Liver (tissue), 9 donors: ENCODE measurements around the gene PLSCR3. TPM values are rescaled to one million over a fixed set of nuclear protein-coding genes. Genes with fewer than 3 reads are reported as not detected.

Experiments
- DNase-seq: peaks from one replicate; pipeline ENCODE4 v3.0.0-alpha.2; 2017; ENCODE audit warnings: low spot score
- H3K27ac ChIP-seq, 2 donors: one replicate each; pipeline ENCODE4 v1.7.0; 2013; ENCODE audit warnings: inconsistent platforms in 2 of 2, low read length in 2 of 2, control low read depth in 1 of 2, low read depth in 1 of 2, mild to moderate bottlenecking in 1 of 2
- H3K27me3 ChIP-seq, 4 donors: one replicate each; pipeline versions ENCODE4 v1.6.1 to v1.7.0; 2013; ENCODE audit warnings: low read length in 3 of 4, inconsistent platforms in 1 of 4, mild to moderate bottlenecking in 1 of 4, moderate library complexity in 1 of 4; ENCODE audit not compliant: control insufficient read depth in 4 of 4, insufficient read depth in 4 of 4
- H3K36me3 ChIP-seq, 4 donors: one replicate each; pipeline versions ENCODE4 v1.6.1 to v1.7.0; 2013; ENCODE audit warnings: low read length in 3 of 4, mild to moderate bottlenecking in 3 of 4, low read depth in 1 of 4, moderate library complexity in 1 of 4; ENCODE audit not compliant: control insufficient read depth in 4 of 4, insufficient read depth in 3 of 4
- H3K4me1 ChIP-seq, 4 donors: one replicate each; pipeline versions ENCODE4 v1.6.1 to v1.7.0; 2013; ENCODE audit warnings: low read length in 3 of 4, mild to moderate bottlenecking in 3 of 4, moderate library complexity in 1 of 4; ENCODE audit not compliant: control insufficient read depth in 4 of 4, insufficient read depth in 4 of 4
- H3K4me3 ChIP-seq, 3 donors: one replicate each; pipeline versions ENCODE4 v1.6.1 to v1.7.0; 2013; ENCODE audit warnings: low read length in 3 of 3, control low read depth in 1 of 3, low read depth in 1 of 3, mild to moderate bottlenecking in 1 of 3
- H3K9ac ChIP-seq, 2 donors: one replicate each; pipeline ENCODE4 v1.7.0; 2013; ENCODE audit warnings: low read length in 2 of 2, mild to moderate bottlenecking in 2 of 2, moderate library complexity in 2 of 2, control low read depth in 1 of 2, low read depth in 1 of 2
- H3K9me3 ChIP-seq, 4 donors: one replicate each; pipeline versions ENCODE4 v1.6.1 to v1.7.0; 2013; ENCODE audit warnings: low read length in 3 of 4; ENCODE audit not compliant: control insufficient read depth in 4 of 4
- EGR1 ChIP-seq, 2 donors: IDR thresholded peaks; 2 replicates each; pipeline ENCODE4 v1.6.1; 2016 to 2018; ENCODE audit warnings: antibody characterized with exemption in 2 of 2, low read depth in 2 of 2
- FOXA1 ChIP-seq: IDR thresholded peaks from 2 replicates; pipeline ENCODE4 v1.6.1; 2016; ENCODE audit warnings: antibody characterized with exemption
- FOXA2 ChIP-seq: IDR thresholded peaks from 2 replicates; pipeline ENCODE4 v1.6.1; 2016; ENCODE audit warnings: antibody characterized with exemption
- GABPA ChIP-seq, 2 donors: IDR thresholded peaks in 1 of 2; conservative IDR thresholded peaks in 1 of 2; 2 replicates each; pipeline ENCODE4 v1.6.1; 2016; ENCODE audit warnings: antibody characterized with exemption in 2 of 2, mild to moderate bottlenecking in 1 of 2, moderate library complexity in 1 of 2
- HNF4A ChIP-seq, 2 donors: conservative IDR thresholded peaks; 2 replicates each; pipeline ENCODE4 v1.6.1; 2016; ENCODE audit warnings: antibody characterized with exemption in 2 of 2, mild to moderate bottlenecking in 2 of 2
- HNF4G ChIP-seq: IDR thresholded peaks from 2 replicates; pipeline ENCODE4 v1.6.1; 2016; ENCODE audit warnings: antibody characterized with exemption
- JUND ChIP-seq, 2 donors: IDR thresholded peaks; 2 replicates each; pipeline ENCODE4 v1.6.1; 2016; ENCODE audit warnings: antibody characterized with exemption in 2 of 2
- NR2F2 ChIP-seq: IDR thresholded peaks from 2 replicates; pipeline ENCODE4 v1.6.1; 2016; ENCODE audit warnings: antibody characterized with exemption
- RAD21 ChIP-seq, 2 donors: IDR thresholded peaks; 2 replicates each; pipeline ENCODE4 v1.6.1; 2016; ENCODE audit warnings: antibody characterized with exemption in 2 of 2, mild to moderate bottlenecking in 2 of 2
- RXRA ChIP-seq, 2 donors: IDR thresholded peaks; 2 replicates each; pipeline ENCODE4 v1.6.1; 2017 to 2018; ENCODE audit warnings: antibody characterized with exemption in 2 of 2, mild to moderate bottlenecking in 1 of 2
- SP1 ChIP-seq: IDR thresholded peaks from 2 replicates; pipeline ENCODE4 v1.6.1; 2018; ENCODE audit warnings: antibody characterized with exemption, mild to moderate bottlenecking
- TAF1 ChIP-seq: conservative IDR thresholded peaks from 2 replicates; pipeline ENCODE4 v1.6.1; 2016; ENCODE audit warnings: antibody characterized with exemption, mild to moderate bottlenecking
- YY1 ChIP-seq: IDR thresholded peaks from 2 replicates; pipeline ENCODE4 v1.6.1; 2016; ENCODE audit warnings: antibody characterized with exemption, mild to moderate bottlenecking
- WGBS: extraction: QIAGEN DNeasy Blood & Tissue Kit; methylation state at CpG from one replicate; pipeline ENCODE4 v1.1.7; 2013; 5-methylcytosine and 5-hydroxymethylcytosine counted together
- polyA plus RNA-seq, 2 donors: library from polyadenylated mRNA; stranded (reverse) in 1 of 2; unstranded in 1 of 2; fragments of 200-250 nt in 1 of 2; fragments of >200 nt in 1 of 2; fragmentation: Nextera tagmentation in 1 of 2; extraction: Ambion mirVana in 1 of 2; gene quantifications; one replicate each; pipeline versions ENCODE4 v1.2.1 to v1.2.3, GENCODE V29; 2013 to 2015
- total RNA-seq, 2 donors: library from RNA; depleted of rRNA; stranded (reverse); fragments of >200 nt; gene quantifications; one replicate each; pipeline ENCODE4 v1.2.3, GENCODE V29; 2014
- TF ChIP-seq, protein P1 (sequence below): IDR thresholded peaks from 2 replicates; pipeline ENCODE4 v1.6.1; 2016; ENCODE audit warnings: antibody characterized with exemption, mild to moderate bottlenecking
- TF ChIP-seq, protein P2 (sequence below): IDR thresholded peaks from 2 replicates; pipeline ENCODE4 v1.6.1; 2016; ENCODE audit warnings: antibody characterized with exemption
- TF ChIP-seq, protein P3 (sequence below): IDR thresholded peaks from 2 replicates; pipeline ENCODE4 v1.6.1; 2016; ENCODE audit warnings: antibody characterized with exemption
- TF ChIP-seq, protein P4 (sequence below): fragments of 150-350 bp; IDR thresholded peaks from 2 replicates; pipeline ENCODE4 v1.5.1; 2017; ENCODE audit warnings: improper control_type of control experiment, low read depth, low read length; ENCODE audit not compliant: missing input control
- TF ChIP-seq, protein P5 (sequence below): IDR thresholded peaks from 2 replicates; pipeline ENCODE4 v1.6.1; 2016; ENCODE audit warnings: antibody characterized with exemption
- donor health status: healthy.
- donor health status: healthy.
- donor health status: healthy.
- donor health status: healthy.
- donor health status: healthy.

The PLSCR3 gene
- total and polyA plus RNA-seq, 4 donors: 2.8 to 10.9 (median 4.1) TPM

DNA sequence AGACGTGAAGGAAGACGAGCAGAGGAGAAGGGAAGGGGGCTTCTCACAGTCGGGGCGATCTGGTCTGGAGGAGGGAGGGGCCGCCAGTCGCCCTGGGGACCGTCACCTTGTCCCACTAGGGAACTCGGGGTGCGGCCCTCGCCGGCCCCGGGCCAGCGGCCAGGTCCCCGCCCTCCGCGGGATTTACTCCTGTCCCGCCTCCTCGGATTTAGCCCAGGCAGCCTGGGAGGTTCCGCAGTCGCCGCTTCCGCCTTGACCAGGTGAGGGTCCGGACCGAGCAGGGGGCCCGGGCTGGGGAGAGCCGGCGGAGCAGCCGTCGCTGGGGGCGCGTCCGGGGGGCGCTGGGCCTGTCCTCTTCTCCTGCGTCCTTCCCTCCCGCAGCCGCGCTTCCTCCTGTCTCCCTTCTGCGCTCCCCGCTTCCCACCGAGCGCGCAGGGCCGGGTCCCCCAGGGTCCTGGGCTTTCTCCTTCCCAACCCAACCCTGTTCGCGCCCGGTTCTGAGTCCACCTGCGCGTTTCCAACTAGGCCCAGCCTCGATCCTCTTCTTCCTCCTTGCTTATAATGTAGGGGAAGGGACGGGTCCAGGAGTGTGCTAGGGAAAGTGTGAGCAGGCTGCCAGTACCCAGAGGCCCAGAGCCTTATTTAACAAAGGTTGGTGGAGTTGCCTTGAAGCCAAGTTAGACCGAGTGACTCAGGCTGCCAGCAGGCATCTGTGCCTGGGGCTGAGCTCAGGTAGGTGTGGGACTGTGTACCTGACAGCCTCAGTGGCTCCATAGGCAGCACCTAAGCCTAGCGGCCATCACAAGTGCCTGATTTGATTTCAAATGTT is 13.3 kb downstream of the PLSCR3 start, which contains the start of gene TNK1:
TNK1 (plus strand) TSS at position 235 of the 829 bp plus-strand sequence. CDS start 1,838 bp downstream, outside the sequence.
- H3K9ac ChIP-seq: peak within 1 kb of the TSS in 1 of 2 donors; percentile 47
- peaks cover 0 to 2% (median 0%) of the 10 kb centered on the region in 4 donors for H3K36me3 ChIP-seq
- H3K4me3 ChIP-seq: peak within 1 kb of the TSS; percentile 45 to 74 (median 63)
- peaks cover 6 to 18% (median 12%) of the 10 kb centered on the region in 4 donors for H3K4me1 ChIP-seq
- peaks cover 0 to 3% (median 0%) of the 10 kb centered on the region in 4 donors for H3K27me3 ChIP-seq
- no peak for DNase-seq
- H3K27ac ChIP-seq: no peak within 1 kb of the TSS
- 4% methylated on average over 52 of the region's 52 CpGs for WGBS
- H3K9me3 ChIP-seq: no peaks in the 10 kb centered on the region
- no peak for TF ChIP-seq YY1
- TF ChIP-seq, protein P1, sequence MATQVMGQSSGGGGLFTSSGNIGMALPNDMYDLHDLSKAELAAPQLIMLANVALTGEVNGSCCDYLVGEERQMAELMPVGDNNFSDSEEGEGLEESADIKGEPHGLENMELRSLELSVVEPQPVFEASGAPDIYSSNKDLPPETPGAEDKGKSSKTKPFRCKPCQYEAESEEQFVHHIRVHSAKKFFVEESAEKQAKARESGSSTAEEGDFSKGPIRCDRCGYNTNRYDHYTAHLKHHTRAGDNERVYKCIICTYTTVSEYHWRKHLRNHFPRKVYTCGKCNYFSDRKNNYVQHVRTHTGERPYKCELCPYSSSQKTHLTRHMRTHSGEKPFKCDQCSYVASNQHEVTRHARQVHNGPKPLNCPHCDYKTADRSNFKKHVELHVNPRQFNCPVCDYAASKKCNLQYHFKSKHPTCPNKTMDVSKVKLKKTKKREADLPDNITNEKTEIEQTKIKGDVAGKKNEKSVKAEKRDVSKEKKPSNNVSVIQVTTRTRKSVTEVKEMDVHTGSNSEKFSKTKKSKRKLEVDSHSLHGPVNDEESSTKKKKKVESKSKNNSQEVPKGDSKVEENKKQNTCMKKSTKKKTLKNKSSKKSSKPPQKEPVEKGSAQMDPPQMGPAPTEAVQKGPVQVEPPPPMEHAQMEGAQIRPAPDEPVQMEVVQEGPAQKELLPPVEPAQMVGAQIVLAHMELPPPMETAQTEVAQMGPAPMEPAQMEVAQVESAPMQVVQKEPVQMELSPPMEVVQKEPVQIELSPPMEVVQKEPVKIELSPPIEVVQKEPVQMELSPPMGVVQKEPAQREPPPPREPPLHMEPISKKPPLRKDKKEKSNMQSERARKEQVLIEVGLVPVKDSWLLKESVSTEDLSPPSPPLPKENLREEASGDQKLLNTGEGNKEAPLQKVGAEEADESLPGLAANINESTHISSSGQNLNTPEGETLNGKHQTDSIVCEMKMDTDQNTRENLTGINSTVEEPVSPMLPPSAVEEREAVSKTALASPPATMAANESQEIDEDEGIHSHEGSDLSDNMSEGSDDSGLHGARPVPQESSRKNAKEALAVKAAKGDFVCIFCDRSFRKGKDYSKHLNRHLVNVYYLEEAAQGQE: peak; percentile 53

DNA sequence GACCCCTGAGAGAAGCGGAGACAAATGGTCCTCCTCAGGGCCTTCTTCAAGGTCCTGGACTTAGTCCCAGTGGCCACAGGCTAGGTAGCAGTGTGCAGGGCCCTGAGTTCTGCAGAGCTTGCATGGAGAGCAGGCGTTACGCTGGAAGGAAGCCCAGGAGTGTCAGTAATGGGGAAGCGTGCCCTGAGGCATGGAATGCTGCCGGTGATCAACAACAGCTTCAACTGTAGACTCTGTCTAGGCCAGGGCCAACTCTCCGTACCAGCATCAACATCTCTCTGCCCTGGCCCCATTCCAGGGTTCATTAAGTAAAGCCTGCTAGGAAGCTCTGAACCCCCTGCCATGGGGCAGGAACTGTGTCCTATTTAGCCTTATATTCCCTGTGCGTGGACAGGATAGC is 14.0 kb downstream of the PLSCR3 start:
- peaks cover 6 to 18% (median 12%) of the 10 kb centered on the region in 4 donors for H3K4me1 ChIP-seq
- H3K4me3 ChIP-seq: peak overlapping the region; percentile 12 to 74 (median 63)
- H3K9me3 ChIP-seq: no peaks in the 10 kb centered on the region
- H3K9ac ChIP-seq: no peak overlapping the region
- no peak for DNase-seq
- H3K27ac ChIP-seq: no peak overlapping the region
- H3K36me3 ChIP-seq: peaks cover 0 to 2% (median 0%) of the 10 kb centered on the region in 4 donors
- TF ChIP-seq TAF1 (no peak), JUND (IDR thresholded peaks at IDR 0.05) (no peak), RXRA (IDR thresholded peaks at IDR 0.05) (no peak), EGR1 (IDR thresholded peaks at IDR 0.05; ENCODE audit: low read depth in 2 of 2) (no peak), NR2F2 (no peak), RAD21 (IDR thresholded peaks at IDR 0.05) (no peak), FOXA2 (no peak), HNF4G (no peak), SP1 (no peak), FOXA1 (no peak), HNF4A (conservative IDR thresholded peaks at IDR 0.05) (no peak), YY1 (no peak), GABPA (IDR thresholded peaks at IDR 0.05 in 1 of 2, conservative IDR thresholded peaks at IDR 0.05 in 1 of 2) (no peak)
- TF ChIP-seq, protein P2, sequence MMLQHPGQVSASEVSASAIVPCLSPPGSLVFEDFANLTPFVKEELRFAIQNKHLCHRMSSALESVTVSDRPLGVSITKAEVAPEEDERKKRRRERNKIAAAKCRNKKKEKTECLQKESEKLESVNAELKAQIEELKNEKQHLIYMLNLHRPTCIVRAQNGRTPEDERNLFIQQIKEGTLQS: no peak
- TF ChIP-seq, protein P1: no peak
- TF ChIP-seq, protein P3, sequence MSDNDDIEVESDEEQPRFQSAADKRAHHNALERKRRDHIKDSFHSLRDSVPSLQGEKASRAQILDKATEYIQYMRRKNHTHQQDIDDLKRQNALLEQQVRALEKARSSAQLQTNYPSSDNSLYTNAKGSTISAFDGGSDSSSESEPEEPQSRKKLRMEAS: no peak
- TF ChIP-seq, protein P4, sequence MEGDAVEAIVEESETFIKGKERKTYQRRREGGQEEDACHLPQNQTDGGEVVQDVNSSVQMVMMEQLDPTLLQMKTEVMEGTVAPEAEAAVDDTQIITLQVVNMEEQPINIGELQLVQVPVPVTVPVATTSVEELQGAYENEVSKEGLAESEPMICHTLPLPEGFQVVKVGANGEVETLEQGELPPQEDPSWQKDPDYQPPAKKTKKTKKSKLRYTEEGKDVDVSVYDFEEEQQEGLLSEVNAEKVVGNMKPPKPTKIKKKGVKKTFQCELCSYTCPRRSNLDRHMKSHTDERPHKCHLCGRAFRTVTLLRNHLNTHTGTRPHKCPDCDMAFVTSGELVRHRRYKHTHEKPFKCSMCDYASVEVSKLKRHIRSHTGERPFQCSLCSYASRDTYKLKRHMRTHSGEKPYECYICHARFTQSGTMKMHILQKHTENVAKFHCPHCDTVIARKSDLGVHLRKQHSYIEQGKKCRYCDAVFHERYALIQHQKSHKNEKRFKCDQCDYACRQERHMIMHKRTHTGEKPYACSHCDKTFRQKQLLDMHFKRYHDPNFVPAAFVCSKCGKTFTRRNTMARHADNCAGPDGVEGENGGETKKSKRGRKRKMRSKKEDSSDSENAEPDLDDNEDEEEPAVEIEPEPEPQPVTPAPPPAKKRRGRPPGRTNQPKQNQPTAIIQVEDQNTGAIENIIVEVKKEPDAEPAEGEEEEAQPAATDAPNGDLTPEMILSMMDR: no peak
- TF ChIP-seq, protein P5, sequence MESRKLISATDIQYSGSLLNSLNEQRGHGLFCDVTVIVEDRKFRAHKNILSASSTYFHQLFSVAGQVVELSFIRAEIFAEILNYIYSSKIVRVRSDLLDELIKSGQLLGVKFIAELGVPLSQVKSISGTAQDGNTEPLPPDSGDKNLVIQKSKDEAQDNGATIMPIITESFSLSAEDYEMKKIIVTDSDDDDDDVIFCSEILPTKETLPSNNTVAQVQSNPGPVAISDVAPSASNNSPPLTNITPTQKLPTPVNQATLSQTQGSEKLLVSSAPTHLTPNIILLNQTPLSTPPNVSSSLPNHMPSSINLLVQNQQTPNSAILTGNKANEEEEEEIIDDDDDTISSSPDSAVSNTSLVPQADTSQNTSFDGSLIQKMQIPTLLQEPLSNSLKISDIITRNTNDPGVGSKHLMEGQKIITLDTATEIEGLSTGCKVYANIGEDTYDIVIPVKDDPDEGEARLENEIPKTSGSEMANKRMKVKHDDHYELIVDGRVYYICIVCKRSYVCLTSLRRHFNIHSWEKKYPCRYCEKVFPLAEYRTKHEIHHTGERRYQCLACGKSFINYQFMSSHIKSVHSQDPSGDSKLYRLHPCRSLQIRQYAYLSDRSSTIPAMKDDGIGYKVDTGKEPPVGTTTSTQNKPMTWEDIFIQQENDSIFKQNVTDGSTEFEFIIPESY: no peak
- peaks cover 0 to 3% (median 0%) of the 10 kb centered on the region in 4 donors for H3K27me3 ChIP-seq
- WGBS: 40% methylated on average over 7 of the region's 7 CpGs
